CD4-positive, alpha-beta T cell treated with Interferon gamma for 1 hour (primary cell): ENCODE results near the gene C9orf50.
A peak's percentile ranks its signal among the peaks of the same experiment; 100 is the strongest.

Experiments
- DNase-seq: peaks from one replicate; pipeline ENCODE4 v3.0.0-alpha.2; 2020

C9orf50 gene

DNA sequence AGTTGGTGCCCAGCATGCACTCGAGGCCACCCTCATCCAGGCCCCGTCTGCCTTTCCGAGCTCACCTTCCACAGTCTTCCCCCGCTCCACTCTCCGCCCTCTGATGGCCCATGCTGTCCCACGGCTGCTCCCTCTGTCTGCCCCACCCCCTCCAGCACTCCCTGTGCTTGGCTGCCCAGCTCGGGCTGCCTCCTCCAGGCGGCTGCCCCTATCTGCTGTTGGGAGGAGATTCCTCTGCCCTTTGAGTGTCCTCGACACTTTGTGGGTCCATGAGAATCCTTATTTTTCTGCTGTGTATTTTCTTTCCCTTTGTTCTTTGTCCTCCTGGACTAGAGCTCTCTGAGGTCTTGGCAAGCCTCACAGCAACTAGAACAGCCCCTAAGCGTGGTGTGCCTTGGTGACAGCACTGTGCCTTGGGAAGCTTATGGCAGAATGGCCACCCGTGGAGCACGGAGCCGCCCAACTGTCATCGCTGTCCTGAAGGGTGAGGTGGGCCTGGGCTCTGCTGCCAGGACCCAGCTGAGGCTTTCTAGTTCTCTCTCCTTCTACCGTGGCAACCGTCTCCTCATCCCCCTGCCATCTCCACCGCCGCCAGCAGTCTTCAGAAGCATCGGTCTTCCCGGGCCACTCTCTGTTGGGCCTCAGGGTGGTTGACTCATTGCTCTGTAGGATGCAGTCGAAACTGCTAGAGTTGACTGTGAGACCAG is 10.2 kb upstream of the C9orf50 start:
- no peak for DNase-seq

DNA sequence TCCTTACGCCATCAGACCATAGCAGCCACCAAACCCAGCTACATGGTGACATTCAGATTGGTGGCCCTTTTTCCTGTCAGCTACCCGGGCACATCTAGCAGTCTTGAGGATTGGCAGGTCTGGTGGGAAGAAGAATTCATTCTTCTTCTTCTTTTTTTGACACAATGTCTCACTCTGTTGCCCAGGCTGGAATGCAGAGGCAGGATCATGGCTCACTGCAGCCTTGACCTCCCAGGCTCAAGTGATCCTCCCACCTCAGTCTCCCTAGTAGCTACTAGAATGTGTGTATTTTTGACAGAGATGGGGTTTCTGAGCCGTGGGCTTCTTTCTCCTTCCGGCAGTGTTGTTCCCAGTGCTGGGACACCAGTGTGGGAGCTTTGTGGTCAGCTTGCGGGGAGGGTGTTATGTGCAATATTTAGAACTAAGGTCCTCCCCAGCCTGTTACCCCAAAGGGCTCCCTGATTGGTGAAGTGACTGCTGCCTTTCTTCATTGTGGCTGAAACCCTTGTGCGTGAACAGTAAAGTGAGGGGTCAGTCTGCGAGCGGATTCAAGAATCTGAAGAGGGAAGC is 8.4 kb upstream of the C9orf50 start:
- no peak for DNase-seq

DNA sequence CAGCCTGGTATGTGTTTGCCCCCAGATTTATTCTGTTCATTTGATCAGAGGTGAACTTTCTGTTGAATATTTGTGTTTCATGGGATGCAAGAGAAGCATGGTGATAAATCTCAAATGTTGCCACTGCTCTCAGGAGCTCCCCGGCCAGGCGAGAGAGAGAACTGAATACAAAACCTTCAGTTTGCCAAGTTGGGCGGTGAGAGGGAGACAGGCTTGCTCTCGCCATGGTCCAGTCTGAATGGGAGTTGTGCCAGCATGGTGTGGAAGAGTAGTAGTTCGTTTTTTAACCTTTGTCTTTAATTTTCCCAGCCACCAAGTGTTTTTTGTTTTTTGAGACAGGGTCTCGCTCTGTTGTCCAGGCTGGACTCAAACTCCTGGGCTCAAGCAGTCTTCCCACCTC is 7.8 kb upstream of the C9orf50 start:
- no peak for DNase-seq

DNA sequence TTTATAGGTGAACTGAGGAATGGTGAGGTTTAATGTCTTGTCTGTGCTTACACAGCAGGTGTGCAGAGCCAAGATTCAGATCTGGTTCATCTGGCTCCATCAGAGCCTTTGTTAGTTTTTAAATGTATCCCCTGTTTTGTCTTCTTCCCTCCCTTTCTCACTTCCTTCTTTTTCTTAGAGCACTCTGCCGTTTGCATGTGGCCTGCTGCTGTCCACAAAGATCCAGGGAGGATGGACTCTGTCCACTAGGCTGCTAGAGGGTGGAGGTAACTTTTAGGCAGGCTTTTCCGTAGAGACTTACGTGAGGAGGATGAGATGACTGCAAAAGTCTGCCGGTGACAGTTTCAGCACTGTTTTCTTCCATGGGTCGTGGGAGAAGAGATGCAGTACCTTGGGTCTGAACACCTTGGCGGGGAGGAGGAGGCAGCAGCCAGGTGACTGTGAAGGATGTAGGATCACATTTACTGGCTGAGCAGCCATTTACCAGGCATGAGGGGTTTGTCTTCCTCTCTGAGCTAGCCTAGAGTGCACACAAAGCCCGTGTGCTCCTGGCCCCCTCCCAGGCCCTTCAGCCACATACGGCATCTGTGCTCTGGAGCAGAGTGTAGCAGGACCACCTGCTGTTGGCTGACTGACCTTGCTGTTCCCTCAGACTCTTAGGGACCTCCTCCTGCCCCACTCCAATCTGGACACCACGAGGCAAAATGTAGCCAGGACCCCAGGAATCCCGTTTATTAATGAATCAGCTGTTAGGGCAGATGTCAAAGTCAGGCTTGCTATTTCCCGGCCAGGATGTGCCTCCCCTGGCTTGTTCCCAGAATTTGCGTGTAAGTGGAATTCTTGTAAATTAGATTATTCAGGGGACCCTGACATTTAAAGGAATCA is 6.9 kb upstream of the C9orf50 start:
- no peak for DNase-seq

DNA sequence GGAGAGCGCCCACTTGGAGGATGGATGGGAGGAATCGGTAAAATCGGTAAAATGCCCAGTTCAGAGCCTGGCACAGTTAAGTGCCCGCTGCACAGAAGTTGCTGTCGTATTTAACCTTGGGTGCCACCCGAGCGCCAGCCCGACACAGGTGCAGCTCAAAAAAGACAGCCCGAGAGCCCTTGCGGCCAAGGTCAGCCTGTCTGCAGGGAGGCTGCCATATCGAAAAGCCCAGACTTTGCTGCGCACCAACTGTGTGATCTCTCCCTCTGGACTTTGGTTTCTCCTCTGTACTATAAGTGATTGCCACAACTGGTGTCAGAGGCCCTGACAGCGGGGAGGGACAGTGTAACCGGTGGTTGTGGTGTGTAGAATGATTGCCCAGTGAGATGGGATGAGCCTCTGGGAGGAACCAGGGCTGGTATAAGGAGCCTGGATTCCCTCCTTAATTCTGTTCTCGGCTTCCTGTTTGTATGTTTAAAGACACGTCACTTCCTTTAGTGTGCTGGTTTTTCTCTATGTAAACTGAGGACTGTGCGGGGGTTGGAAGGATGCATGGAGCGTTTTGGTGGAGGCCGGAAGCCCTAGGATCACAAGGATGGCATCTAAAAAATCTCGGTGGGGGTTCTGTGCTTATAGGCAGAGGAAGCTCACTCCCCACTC is 5.9 kb upstream of the C9orf50 start:
- DNase-seq = peak; percentile 54

DNA sequence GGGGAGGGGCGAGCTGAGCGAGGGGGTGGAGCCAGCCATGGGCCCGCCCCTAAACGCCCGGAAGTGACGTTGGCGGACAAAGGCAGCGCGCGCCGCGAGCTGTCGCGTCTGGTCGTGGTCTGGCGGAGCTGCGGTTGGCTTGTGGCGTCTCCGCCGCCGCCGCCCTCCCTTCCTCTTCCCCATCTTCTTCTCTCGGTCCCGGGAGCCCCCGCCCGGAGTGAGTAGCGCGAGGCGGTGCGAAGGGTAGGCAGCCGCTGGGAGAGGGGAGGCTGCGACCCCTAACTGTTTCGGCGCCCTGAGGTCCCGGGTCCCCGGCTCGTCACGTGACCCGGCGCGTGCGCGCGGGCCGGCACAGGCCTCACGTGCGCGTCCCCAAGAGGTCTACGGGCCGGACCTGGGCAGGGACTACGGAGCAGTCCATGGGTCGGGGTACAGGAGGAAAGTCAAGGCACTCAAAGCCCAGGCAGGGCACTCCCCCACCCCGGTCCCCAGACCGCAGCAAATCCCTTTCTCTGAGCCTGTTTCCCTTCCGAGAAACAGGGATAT is 5.3 kb upstream of the C9orf50 start, which contains the start of gene NTMT1:
Gene NTMT1, plus strand, starts transcription at position 85 of the 546 bp plus-strand sequence. CDS start 6,541 bp downstream, outside the sequence.
- DNase-seq = peak; percentile 90

DNA sequence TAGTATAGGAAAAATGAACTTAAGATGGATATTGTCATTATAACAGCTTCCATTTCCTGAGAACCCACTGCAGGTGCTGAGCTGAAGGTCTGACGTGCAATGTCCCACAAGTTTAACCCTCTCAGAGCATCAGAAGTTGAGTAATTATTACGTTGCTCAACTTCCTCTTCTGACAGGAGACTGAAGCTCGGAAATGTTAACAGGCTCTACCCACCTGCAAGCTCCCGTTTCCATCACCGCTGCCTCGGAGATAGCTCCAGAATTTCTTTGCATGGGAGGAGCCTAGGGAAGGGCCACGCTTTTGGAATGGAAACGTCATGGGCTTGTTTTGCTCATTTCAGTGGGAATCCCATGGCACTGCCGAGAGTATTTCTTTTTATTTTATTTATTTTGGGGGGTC is 4.0 kb upstream of the C9orf50 start:
- peak; percentile 58 for DNase-seq

DNA sequence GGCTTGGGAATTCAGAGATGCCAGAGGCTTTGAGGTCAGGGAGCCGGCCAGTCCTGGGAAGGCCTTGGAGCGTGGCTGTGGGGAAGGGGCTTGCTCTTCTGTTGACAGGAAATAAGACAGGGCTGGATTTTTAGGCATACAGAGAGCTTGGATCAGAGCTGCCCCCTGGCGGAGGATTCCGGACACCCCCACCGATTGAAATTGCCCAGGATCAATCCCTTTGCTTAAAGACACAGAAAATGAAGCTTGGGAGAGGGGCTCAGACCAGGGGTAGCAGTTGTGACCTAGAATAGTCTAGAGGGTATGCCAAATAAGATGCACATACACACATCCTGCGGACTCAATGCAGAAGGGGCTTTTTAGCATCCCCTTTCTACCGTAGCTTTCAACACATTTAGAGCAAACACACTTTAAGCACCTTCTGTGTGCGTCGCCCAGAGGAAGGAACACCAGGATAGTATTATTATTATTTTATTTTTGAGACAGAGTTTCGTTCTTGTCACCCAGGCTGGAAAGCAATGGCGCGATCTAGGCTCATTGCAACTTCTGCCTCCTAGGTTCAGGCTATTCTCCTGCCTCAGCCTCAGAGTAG is 3.4 kb upstream of the C9orf50 start:
- DNase-seq = peak; percentile 59

DNA sequence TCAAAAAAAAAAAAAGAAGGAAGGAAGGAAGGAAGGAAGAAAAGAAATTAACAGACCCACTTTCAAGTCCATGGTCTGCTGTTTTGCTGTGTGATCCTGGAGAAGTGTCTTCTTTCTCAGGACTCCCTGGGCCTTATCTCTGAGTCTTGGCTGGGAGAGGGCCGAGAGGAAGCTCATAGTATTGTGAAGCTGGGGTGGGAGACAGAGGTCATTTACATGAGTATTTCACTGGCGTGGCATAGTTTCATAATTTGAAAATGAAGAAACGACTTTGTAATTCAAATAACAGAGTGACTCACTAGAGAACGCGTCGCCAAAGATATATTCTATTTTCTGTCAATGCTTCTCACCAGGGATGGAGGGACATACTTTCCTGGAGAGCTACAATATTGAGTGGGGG is 2.4 kb upstream of the C9orf50 start:
- DNase-seq = no peak

DNA sequence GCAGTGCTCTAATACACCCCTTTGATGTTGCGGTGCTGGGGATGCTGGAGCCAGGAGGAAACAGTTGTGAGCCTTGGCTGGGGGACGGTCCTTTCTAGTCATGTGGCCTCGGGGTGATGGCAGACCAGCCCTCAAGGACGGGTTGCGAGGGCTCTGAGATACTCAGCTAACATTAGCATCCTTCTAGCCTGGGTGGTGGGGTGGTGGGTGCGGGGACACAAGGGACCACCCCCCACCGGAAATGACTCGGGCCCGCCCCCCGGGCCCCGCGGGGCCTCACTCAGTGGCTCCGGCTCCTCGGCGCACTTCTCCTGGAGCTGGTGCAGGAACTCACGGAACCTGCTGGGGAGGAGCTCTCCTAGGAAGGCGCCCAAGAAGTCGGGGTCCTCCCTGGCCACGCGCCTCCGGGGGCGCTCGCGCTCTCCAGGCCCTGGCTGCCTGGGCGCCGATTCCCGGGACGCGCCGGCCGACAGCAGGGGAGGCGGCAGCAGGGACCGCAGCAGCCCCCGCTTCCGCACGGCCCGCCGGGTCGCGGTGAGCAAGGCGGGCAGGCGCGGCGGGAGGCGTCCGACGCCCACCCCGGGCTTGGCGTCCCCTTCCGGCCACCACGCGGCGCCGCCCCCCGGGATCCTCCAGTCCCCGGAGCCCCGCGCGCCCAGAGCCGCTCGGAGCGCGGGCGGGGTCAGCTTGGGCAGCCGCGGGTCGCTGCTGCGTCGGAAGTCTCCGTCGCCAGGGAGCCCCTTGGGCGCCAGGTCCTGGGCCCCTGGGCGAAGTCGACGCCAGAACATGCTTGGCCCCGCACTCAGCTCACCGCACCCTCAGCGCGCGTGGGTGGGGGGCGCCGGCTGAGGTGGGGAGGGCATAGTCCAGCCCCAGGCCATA is 873 bp downstream of the C9orf50 start:
- no peak for DNase-seq

DNA sequence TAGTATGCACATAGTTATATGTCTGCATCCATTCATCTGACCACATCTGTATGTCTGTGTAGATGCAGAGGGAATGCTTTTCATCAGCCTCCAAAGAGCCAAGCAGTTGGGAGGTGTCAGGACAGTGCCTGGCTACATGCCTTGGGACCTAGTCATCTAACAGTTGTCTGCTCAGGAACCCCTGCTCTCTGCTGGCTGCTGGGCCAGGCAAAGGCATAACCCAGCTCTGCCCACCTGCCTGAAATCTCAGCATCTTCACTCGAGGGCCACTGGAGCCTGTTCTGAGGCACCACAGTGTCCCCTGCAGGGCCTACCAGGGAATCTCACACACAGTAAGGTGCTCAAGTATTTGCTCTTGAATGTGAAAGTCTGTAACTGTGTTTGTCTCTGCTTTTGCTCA is 3.7 kb downstream of the C9orf50 start:
- DNase-seq = no peak

DNA sequence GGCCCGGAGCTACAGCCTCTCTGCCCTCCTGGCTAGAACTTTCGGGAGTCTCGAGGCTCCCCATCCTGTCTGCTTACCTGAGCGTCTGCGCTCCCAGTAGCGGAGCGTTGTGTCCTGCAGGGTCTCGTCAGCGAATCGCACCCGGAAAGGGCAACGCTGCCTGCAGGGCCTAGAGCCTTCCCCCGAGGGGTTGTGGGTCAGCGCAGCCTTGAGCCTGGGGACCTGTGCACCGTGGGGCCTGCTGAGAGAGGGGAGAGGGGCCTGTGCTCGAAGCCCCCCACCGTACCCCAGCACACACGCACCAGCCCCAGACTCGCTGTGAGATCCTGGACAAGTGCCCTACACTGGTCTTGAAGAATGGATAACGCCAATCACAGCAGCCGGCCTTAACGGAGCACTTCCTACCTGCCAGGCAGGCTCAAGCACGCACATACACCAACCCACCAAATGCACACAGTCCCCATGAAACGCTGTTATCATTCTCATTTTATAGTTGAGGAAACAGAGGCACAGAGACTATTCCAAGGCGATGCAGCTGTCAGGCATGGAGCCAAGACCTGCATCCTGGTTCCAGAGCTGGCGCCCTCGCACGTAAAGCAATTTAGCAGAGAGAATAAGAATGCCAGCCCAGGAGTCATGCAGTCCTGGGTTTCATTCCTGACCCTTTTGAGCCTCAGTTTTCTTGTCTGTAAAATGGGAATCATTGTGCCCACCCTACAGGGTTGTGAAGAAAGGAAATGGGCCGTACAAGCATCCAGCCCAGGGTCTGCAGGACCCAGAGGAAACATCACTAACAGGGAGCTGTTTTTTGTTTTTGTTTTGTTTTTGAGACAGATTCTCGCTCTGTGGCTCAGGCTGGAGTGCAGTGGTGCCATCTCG is 5.3 kb downstream of the C9orf50 start:
- no peak for DNase-seq

DNA sequence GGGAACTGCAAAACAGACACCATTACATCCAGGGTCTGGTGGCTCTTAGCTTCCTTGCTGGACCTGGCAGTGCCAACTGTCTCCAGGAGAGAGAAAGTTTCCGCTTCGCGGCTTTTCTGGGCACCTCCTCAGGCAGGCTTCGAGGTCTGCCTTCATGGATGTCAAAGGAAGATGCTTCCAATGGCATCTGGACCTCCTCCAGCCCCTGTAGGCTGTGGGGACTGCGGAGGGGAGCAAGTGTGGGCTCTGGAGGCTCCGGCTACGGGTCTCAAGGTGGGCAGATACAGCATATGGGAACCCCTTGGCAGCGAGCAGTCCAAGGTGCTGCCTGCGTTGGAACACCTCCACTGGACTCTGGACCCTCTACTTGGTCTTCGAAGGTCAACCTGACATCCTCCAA is 6.0 kb downstream of the C9orf50 start:
- DNase-seq = no peak

DNA sequence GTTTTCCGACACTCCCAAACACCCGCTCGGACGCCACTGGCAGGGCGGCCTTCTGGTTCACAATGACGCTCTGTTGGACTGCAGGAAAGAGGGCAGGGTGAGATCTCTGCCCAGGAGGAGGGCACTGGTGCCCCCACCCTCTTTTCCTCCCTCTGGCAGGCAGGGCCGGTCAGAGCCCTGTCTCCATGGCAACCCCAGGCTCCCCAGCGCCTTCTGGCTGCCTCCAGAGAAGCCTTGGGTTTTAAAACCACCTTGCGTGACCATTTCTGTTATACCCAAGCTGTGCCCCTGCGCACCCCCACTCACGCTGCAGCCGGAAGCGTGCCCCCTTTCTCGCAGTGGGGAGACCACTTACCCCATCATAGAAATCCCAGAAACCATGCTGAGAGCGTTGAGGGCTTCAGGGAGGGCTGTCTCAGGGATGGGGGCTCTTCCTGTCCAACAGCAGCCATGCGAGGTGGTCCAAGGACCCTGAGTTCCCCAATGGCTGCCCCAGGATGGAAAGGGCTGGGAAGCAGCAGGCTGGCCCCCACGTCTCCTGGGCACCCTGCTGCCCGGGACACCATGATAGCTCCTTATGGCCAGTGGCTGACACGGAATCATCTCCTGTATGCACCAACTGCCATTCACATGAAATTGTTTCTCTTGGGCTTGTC is 7.3 kb downstream of the C9orf50 start:
- DNase-seq = no peak

DNA sequence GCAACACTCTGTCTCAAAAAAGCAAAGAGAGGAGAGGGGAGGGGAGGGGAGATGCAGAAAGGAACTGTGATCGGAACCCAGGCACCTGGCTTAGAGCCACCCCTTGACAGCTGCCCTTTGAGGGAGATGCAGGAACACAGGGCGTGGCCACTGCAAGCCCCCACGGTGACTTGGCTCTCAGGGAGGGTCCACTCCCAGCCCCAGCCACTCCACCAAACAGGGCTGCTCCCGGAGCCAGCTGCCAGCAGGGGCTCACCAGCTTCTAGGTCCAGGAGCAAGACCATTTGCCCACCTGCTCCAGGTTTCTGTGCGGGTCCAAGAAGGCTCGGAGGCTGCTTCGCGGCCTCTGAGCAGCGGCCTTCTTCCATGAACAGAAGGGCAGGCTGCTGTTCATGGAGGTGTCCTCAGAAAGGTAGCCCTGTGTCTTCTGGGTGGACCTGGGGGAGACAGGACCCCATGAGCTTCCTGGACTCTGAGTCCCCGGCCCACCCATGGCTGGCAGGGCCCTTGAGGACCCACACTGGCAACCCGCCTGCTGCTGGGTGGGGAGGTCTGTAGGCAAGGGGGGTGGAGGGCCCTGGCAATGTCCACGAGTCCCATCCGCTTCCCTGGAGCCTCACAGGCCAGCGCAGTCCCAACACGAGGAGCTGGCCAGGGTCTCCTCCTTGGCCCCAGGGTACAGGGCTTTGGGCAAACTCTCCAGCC is 7.9 kb downstream of the C9orf50 start:
- no peak for DNase-seq

DNA sequence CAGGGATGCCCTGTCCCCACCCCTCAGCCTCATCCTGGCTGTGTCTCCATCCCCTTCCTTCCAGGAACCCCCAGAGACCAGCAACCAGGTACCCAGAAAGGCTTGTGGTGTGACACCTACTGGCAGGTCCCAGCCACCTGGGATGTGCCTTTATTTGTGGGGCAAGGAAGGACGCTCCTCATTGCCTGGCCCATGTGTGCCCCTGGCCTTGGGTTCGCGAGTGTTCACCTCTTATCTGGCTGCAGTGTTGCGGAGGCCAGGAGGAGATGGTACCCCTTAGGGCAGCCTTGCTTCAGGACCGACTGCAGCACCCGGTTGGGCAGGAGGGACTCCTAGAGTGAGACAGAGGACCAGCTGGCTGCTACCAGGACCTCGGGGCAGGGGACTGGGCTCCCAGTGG is 8.8 kb downstream of the C9orf50 start:
- no peak for DNase-seq

DNA sequence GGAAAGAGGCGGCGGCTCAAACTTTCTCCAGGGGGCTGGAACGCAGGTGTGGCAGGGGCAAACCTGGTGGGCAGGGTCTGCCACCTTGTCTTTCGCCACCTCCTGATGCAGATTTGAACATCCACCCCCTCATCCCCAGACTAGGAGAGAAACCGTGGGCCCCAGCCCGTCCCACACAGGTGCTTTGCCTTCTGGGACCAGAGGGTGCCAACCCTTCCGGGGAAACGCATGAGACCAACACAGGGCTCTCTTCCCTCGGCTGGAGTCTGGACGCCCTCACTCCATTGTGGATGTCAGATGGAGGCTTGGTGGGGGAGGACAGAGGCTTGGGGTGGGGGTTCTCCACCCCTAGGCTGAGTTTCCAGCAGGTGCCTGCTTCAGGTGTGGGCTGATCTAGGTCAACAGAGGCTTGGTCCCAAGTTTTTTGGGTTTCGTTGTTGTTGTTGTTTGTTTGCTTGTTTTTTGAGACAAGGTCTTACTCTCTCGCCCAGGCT is 9.5 kb downstream of the C9orf50 start:
- no peak for DNase-seq

DNA sequence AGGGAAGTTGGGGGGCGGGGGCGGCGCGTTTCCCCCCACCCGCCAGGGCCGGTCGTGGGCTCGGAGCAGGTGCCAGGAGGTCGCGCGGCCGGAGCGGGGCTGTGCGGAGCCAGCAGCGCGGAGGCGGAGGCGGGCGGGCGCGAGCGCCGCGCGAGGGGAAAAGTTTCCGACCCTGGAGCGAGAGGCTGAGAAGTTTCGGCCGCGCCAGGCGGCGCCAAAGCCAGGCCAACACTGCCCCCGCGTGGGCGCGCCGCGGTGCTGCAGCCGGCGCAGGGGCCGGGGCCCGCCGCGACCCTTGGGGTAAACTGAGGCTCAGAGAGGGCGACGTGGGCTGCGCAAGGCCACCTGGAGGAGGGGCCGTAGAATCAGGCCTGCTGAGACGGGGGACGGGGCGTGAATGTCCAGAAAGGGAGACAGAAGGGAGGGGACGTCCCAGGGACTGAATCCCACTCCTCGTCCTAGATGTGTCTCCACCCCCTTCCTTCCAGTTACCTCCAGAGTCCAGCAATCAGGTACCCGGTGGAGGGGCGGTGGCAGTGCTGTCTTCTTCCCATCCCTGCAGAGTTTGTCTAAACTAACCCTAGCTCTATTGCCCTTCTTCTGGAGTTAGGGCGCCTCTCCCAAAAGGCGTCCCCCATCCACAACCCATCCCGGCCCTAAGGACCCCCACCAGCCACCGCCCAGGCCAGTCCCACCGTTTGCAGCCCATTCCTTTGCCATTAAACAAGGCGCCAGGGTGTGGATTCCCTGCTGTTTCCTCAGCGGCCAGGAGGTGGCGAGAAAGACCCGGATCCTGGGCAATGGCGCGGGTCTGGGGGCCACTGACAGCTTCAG is 10.2 kb downstream of the C9orf50 start:
- DNase-seq = peak; percentile 69
